SW480 (cell line): ENCODE measurements around the gene SUPT4H1.

ENCODE experiments used
- DNase-seq: peaks from one replicate; pipeline ENCODE4 v3.0.0-alpha.2; 2016; ENCODE audit warnings: low spot score

SUPT4H1 gene

DNA sequence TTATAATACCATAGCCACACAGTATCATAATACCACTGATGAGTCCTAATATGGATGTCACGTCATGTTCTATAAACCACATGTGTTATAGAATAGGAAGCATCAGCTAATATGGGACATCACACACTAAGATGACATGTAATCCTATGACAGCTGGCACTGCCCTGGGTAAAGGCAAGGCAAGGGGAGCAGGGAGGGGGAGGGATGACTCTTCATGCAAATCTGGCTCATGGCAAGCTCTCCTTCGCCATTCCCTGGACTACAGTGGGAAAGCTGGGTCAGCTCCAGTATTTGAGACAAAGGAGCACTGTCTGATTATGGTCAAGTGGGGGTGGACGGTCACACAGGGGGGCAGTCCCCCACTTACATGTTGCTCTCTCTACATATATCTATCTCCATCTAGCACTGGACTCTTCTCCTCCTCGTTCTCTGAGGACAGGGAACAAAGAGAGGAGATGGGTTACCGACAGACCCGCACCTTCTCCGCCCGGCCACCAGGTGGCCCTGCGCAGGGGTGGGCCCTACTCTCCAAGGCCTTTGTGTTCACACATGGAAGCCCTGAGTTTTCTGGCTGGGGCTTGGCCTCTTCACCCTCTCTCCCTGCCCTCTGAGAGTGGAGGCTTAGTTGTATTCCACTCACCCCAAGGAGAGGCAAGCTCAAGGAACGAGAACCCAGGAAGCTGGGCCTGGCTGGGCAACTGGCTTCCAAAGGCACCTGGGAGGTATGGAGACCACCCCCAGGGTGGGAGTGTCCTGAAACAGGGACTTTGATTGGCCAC lies 47.8 kb downstream of the SUPT4H1 start:
- DNase-seq: peak; percentile 61

DNA sequence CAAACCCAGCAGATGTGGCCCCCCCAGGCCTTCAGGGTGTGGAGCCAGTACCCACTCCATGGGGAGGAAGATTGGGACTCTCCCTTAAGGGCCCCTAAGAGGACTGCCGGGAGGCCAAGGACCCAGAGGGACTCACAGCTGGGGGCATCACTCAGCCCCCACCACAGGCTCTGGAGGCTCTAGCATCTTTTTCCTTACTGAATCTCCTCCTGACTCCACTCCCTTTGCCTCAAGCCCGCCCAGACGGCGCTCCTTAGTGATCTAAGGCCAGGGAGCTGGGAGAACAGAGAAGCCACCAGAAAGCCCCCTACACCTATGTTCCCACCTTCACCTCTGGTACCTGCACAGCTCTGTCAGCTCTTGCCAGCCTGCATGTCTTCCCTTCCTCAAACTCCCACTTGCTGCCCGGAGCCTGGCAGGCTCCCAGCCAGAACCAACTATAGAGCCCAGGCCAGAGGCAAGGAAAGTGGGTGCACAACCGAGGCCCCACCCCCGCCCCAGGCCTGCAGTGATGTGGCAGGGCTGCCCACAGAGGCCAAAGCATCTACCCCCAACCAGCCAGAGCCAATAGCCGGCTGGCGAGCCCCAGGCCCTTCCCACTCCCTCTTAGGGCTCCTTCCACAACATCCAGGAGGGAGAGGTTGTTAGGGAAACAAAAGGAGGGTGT lies 48.9 kb downstream of the SUPT4H1 start:
- no peak for DNase-seq

DNA sequence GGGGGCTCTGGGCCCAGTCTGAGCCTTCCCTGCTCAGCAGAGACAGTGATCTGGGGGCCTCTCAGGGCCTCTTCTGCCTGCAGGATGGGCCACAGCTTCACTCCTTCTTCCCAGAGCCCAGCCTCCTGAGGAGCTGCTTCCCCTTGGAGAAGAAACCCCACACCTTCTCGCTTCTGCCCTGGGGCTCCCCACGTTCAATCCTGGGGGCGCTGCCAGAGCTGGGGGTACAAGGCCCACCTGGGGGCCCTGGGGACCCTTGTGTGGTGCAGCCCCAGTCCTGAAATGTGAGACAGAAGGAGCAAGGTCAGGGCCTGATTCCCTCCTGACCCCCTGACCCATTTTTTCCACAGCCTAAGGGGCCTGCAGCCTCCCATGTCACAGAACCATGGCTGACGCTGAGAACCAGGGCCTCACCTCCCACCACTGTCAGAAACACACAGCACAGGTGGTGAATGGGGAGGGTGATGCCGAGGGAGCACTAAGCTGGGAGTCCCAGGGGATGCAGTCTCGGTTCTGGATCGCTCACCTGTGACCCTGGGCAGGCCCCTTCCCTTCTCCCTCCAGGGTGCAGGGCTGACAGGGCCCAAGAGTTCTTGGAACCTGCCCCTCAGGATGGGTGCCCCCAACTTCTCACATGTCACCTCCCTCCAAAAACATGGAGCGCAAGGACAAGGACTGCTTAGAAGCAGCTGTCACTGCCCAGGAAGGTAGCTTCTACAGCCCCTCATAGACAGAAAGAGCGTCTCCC lies 49.7 kb downstream of the SUPT4H1 start:
- no peak for DNase-seq

DNA sequence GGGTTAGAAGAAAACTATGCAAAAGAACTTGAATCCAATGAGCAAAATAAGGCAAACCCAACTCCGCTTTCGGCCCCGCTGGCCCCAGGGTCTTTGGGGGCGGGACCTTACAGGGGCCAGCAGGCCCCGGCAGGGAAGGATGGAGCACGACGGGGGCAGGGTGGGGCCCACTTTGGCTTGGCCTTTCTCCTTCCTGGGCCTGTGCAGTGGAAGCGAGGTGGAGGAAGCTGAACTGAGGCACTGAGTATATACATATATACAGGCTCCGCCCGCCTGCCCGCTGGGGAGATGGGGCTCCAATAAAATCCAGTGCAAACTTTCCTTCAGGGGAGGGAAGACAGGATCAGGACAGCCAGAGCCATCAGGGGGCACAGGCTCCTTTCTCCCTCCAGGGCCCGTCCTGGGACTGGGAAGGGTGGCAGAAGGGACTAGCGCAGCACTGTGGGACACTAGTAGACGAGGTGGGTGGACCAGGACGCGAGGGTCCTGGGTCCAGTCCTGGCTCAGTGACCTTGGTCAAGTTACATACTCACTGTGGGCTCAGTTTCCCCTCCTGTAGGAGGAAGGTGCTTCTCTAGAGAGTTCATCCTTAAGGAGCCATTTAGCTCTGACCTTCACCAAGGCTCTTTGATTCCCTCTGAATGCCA lies 50.4 kb downstream of the SUPT4H1 start:
- DNase-seq: no peak

DNA sequence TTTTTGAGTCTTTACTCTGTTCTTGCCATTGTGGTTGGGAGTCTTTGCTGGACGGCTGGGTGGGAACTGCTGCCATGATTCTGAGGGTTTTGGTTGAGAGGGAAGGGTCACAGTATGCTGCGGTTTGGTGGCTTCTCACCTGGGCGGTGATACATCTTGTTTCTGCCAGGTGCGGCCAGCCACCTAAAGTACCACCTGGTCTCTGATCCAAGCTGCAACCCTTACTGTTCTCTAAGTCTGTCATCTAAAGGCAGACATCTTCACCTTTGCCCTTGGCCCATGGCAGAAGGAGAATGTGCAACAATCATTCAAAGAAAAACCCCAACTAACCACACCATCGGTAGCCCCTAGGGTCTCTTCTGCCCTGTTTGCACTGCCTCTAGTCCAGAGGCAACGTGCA lies 51.7 kb downstream of the SUPT4H1 start:
- no peak for DNase-seq
